ENCODE data around the gene RRH. TPM values are rescaled to one million over a fixed set of nuclear protein-coding genes. Genes with fewer than 3 reads are reported as not detected.

Gene RRH
- total RNA-seq, 1 donor: not detected

GRCh38 chr4:109877400-109877799, 49.6 kb downstream of the RRH start:
- Histone ChIP-seq H3K4me1 (ENCODE audit: insufficient read depth, low read length) (no peaks in the 10 kb centered on the region), H4K20me1 (ENCODE audit: insufficient read depth, low read length) (no peaks in the 10 kb centered on the region)

GRCh38 chr4:109878355-109878754, 50.6 kb downstream of the RRH start:
- H3K79me2 ChIP-seq (ENCODE audit: insufficient read depth, low read length): no peaks in the 10 kb centered on the region
- H3K9me3 ChIP-seq (ENCODE audit: low read depth, low read length): no peaks in the 10 kb centered on the region
- H2AFZ ChIP-seq (ENCODE audit: low read length): no peak overlapping the region
- DNase-seq (ENCODE audit: insufficient read length, low spot score, missing footprints): no peak
- H3K27me3 ChIP-seq (ENCODE audit: insufficient read depth, low read length): no peaks in the 10 kb centered on the region
- no peak overlapping the region for H3K4me2 ChIP-seq (ENCODE audit: insufficient read depth, low read length)
- H4K20me1 ChIP-seq (ENCODE audit: insufficient read depth, low read length): no peaks in the 10 kb centered on the region
- H3K27ac ChIP-seq (ENCODE audit: low read depth, low read length): no peak overlapping the region
- no peak overlapping the region for H3K4me3 ChIP-seq (ENCODE audit: insufficient read depth, low read length)
- no peaks in the 10 kb centered on the region for H3K36me3 ChIP-seq (ENCODE audit: insufficient read depth, low read length)
- TF ChIP-seq CTCF (IDR thresholded peaks at IDR 0.05; ENCODE audit: extremely low read depth, low read depth, low read length): no peak
- H3K4me1 ChIP-seq (ENCODE audit: insufficient read depth, low read length): no peaks in the 10 kb centered on the region

More at GRCh38 chr4:109877400-109877799, 49.6 kb downstream of the RRH start:
- Histone ChIP-seq H3K27me3 (ENCODE audit: insufficient read depth, low read length) (no peaks in the 10 kb centered on the region), H3K9me3 (ENCODE audit: low read depth, low read length) (no peaks in the 10 kb centered on the region), H3K79me2 (ENCODE audit: insufficient read depth, low read length) (no peaks in the 10 kb centered on the region), H3K36me3 (ENCODE audit: insufficient read depth, low read length) (no peaks in the 10 kb centered on the region), H3K4me3 (ENCODE audit: insufficient read depth, low read length) (no peak overlapping the region), H2AFZ (ENCODE audit: low read length) (no peak overlapping the region), H3K27ac (ENCODE audit: low read depth, low read length) (no peak overlapping the region), H3K4me2 (ENCODE audit: insufficient read depth, low read length) (no peak overlapping the region)
- no peak for TF ChIP-seq CTCF (IDR thresholded peaks at IDR 0.05; ENCODE audit: extremely low read depth, low read depth, low read length)
- no peak for DNase-seq (ENCODE audit: insufficient read length, low spot score, missing footprints)

GRCh38 chr4:109879081-109879480, 51.3 kb downstream of the RRH start:
- Histone ChIP-seq H3K27me3 (ENCODE audit: insufficient read depth, low read length) (no peaks in the 10 kb centered on the region), H3K79me2 (ENCODE audit: insufficient read depth, low read length) (no peaks in the 10 kb centered on the region), H2AFZ (ENCODE audit: low read length) (no peak overlapping the region), H3K9me3 (ENCODE audit: low read depth, low read length) (no peaks in the 10 kb centered on the region), H3K27ac (ENCODE audit: low read depth, low read length) (no peak overlapping the region), H3K4me1 (ENCODE audit: insufficient read depth, low read length) (no peaks in the 10 kb centered on the region), H3K36me3 (ENCODE audit: insufficient read depth, low read length) (no peaks in the 10 kb centered on the region), H3K4me2 (ENCODE audit: insufficient read depth, low read length) (no peak overlapping the region), H4K20me1 (ENCODE audit: insufficient read depth, low read length) (no peaks in the 10 kb centered on the region), H3K4me3 (ENCODE audit: insufficient read depth, low read length) (no peak overlapping the region)
- TF ChIP-seq CTCF (IDR thresholded peaks at IDR 0.05; ENCODE audit: extremely low read depth, low read depth, low read length): no peak
- no peak for DNase-seq (ENCODE audit: insufficient read length, low spot score, missing footprints)

- Histone ChIP-seq H3K9me3 (ENCODE audit: low read depth, low read length) (no peaks in the 10 kb centered on the region), H3K4me1 (ENCODE audit: insufficient read depth, low read length) (no peaks in the 10 kb centered on the region), H2AFZ (ENCODE audit: low read length) (no peak overlapping the region), H3K27me3 (ENCODE audit: insufficient read depth, low read length) (no peaks in the 10 kb centered on the region), H3K27ac (ENCODE audit: low read depth, low read length) (no peak overlapping the region), H3K4me2 (ENCODE audit: insufficient read depth, low read length) (no peak overlapping the region), H3K36me3 (ENCODE audit: insufficient read depth, low read length) (no peaks in the 10 kb centered on the region), H3K79me2 (ENCODE audit: insufficient read depth, low read length) (no peaks in the 10 kb centered on the region), H3K4me3 (ENCODE audit: insufficient read depth, low read length) (no peak overlapping the region), H4K20me1 (ENCODE audit: insufficient read depth, low read length) (no peaks in the 10 kb centered on the region)
- TF ChIP-seq CTCF (IDR thresholded peaks at IDR 0.05; ENCODE audit: extremely low read depth, low read depth, low read length): no peak
- no peak for DNase-seq (ENCODE audit: insufficient read length, low spot score, missing footprints)
These were observed 52.0 kb downstream of the RRH start for GRCh38 chr4:109879636-109880314.
